NOMO-1 treated with dmso at 0.1 percent for 144 hours (cell line): Measurements from ENCODE around the gene C1QL1.
"Not testable (repeated sequence)": the region's sequence is repeated elsewhere in the genome, so short reads cannot be mapped to it uniquely, and the experiment has no call there.

Experiments
- DNase-seq: peaks from one replicate; lab custom pipeline; 2025; ENCODE audit not compliant: unreplicated experiment; lab: John Stamatoyannopoulos, UW

Gene C1QL1

DNA sequence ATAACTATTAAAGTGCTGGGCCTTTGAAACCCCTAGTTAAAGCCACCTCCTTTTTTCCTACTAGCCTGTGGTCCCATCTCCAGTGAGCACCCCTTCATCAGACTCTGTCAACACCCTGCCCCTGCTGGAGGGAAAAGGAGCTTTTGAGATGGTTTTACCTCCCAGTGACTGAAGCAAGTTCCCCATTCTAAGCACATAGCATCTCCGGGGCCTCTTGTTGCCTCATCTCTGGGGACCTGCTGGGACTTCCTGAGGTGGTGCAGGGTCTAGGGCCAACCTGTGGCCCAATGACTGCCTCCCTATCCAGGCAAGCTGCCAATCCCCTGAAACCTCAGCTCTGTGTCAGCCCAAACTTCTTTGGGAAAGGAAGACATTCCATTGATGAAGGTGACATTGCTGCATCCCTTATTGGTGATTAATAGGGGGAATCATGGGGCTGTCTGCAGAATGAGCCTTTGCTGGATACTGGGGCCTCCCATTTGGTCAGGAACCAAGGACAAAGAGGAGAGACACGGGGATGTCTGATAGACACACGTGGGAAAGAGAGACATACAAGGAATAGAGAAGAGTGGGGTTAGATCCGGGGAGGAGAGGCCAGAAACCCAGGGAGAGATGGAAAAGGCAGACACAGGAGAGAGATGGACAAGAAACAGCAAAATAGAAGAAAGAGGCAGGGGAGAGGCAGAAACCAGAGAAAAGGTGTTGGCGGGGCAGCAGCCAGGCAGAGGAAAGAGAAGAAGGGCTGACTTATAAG is 2.4 kb downstream of the C1QL1 start:
- peak; percentile 21 for DNase-seq

DNA sequence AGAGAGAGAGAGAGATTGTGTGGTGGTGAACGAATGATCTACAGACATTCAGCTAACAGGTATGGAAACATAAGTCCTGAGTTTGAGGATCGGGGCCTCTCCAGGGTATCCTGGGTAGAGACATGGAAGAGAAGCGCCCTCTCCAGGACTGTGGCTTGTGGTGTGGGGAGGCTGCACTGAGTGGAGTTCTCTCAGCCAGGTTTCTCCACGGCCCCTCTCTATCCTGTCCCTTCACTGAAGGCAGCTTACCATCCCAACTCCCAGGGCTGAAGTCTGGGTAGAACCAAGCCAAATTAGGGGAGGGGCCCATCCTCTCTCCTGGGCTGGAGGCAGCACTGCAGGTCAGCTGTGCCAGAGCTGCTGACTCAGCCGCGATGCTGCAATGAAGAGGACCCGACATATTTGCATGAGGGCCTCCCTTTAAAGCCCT is 6.2 kb downstream of the C1QL1 start:
- no peak for DNase-seq

GRCh38 chr17:44960691-44961090 is 7.4 kb downstream of the C1QL1 start:
- DNase-seq: no peak

DNA sequence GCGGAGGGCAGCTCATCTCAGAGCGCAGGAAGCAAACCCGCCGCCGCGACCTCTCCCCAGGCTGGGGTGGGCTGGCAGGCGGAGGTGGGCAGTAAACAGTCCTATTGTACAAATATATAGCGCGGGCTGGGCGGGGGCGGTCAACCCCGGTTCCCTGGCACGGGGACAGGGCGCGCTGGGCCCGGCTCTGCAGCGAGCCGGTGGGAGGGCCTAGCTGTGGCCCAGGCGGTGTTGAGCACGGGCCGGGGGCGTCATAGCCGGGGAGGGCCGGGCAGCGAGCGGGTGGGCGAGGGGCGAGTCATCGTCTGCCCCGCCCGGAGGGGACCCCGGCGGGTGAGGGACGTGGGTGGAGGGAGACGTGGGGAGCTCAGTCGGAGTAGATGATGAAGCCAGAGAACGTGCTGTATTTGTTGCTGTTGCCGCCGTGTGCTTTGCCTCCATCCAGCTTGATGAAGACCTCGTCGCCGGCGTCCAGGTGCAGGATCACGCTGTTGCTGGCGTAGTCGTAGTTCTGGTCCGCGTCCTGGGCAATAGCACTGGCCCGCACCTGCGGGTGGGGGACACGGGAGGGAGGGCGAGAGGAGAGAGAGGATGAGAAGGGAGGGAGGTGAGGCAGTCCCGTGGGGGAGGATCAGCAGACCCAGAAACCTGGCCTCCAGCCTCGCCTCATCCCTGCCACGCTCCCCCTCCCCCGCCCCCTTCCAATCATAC is 8.1 kb downstream of the C1QL1 start:
- DNase-seq: no peak

DNA sequence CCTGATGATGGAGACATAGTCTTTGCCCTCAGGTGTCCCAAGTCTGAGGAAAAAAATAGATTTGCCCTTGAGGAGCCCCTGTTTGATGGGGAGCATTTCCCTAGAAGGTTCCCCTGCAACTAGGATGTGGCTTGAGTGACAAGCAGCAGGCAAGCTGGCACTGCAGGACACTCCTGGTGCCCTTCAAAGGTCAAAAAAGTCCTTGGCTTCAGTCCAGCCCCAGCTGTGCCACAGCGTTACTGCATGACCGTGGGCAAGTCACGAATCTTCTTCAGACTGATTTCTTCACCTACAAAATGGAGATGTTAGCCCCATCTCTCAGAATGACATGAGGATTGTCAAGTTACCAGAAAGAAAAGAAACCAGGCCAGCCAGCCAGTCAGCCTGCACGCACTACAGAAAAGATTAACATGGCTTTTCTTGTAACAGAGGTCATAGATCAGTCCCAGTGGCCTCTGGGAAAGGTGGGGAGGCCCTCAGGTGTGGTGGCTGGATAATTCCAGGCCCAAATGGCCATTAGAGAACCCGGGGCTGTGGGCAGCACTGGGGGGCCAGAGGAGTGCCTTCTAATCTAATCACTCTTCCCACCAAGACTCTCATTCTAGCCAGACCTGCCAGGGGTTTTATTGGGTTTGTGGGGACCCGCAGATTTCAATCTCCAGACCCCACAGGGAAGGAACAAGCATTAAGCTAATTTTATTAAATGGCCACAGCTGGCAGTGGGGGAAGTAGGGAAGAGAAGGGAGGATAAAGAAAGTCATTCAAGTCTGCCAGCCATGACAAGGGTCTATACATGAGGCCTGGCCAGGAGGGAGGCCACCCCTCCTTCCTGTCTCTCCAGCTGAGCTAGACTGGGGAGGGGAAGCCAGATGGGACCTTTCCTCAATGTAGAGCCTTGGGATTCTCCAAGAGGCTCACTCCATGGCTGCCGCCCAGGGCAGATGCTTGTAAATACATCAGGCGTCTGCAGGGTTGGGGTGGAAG is 10.8 kb downstream of the C1QL1 start:
- DNase-seq: no peak

GRCh38 chr17:44955674-44956425 is 12.3 kb downstream of the C1QL1 start:
- no peak for DNase-seq

DNA sequence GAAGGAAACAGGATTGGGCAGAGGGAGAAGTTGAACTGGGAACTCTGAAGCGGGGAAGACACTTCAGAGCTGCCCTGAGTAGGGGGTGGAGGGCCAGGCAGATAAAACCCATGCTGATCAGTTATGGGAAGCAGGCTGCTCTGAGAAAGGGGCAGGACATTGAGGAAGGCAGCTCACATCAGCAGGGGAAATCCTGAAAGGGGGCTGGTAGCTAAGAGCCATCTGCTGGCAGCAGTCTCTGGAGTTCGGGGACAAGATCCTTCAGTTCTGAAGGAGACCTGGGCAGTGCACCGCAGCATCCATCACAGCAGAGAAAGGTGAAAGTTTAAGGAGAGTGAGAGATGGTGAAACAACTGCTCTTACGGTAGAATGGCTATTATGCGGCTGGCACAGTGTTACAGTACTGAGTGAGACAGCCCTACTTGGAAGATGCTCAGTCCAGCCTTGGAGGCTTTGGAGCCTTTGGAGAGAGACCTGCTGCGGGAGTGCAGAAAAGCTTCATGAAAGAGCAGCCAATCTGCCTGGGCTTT is 15.1 kb downstream of the C1QL1 start:
- DNase-seq: no peak

DNA sequence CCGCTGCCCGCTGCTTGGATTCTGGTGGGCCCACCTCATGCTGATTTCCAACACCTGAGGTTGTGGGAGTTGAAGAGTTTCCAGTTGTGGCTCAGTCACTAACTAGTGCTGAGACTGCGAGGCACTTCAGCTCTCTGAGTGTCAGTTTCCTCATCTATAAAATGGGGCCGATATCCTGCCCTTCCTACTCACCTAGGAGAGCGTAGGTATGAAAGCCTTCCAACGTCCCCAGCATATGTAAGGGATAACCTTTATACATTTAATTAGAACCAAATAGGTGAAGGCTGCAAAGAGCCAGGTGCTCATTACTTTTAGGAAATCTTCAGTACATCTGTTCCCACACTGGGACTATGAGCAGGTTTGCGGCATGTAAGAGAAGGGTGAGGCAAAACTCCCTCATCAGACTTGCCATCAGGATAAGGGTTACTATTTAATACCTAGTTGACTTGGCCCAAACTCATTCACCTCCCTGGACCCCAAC is 19.7 kb downstream of the C1QL1 start:
- no peak for DNase-seq

- DNase-seq: peak; percentile 96
Measured at GRCh38 chr17:44947461-44948314, 20.4 kb downstream of the C1QL1 start, which contains the start of gene KIF18B. TSS of gene KIF18B (minus strand) at chr17:44947773. CDS start at chr17:44936344, 11,429 bp downstream.

- not testable (repeated sequence) for DNase-seq
Measured at GRCh38 chr17:44945652-44946051, 22.5 kb downstream of the C1QL1 start.

DNA sequence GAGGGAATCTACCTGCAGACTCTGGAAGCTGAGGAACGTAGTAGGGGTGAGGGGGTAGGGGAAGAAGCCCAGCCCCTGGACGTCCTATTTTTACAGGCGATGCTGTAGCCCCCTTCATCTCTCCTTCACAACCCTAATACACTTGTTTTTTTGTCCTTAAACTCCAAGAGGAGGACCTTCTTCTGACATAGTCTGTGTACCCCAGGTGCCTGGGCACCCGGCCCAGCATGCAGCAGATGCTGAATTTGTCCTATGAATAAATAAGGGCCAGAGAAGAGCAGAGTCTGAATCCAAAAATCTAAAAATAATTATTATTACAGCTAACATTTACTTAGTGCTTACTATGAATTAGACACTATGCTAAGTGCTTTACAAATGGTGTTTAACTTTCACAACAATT is 25.6 kb downstream of the C1QL1 start:
- DNase-seq: no peak

- DNase-seq: no peak
Measured at GRCh38 chr17:44941712-44942331, 26.3 kb downstream of the C1QL1 start.

DNA sequence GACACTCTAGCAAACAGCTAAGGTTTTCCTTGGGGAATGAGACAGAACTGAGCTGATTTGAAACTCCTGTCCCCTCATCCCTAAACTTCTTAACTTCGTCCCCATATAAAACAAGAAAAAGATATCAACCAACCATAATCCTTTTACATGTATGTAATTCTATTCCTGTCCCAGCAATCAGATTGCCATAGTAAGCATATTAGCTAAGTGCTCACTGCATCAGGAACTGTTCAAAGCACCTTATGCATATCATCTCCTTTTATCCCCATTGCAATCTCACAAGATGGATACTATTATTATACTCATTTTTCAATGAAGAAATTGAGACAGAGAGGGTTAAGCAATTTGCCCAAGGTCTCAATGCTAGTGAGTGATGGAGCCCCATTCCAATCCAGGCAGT is 27.3 kb downstream of the C1QL1 start:
- no peak for DNase-seq

DNA sequence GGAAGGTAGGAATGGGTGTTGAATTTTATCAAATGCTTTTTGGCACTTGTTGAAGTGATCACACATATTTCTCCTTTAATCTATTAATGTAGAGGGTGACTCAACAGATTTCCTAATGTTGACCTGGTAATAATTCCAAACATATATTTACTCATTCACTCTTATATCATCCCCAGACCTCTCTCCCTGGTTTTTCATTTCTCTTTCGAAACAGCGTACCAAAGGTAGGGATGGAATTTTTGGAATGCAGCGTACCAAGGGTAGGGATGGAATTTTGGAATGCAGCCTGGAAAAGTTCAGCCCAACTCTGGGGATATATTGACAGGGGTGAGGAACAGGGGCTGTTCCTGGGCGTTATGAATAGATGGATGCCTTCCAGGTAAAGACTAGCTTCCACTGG is 27.8 kb downstream of the C1QL1 start:
- no peak for DNase-seq

DNA sequence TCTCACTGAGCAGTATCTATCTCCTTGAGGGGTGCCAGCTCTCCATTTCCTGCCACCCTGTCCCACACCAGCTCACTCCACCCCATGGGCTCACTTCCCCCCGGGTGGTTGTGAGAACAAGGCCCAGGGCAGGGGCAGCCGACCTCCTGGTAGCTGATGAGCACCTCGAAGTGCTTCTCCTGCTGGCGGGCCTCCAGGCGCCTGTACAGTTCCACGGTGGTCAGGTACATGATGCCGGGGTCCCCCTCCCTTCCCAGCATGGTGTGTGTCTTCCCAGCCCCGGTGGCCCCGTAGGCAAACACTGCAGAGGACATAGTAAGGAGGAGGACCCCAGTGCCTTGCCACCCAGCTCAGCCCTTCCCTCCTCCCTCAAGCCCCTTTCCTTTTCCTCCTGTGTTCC is 33.0 kb downstream of the C1QL1 start:
- no peak for DNase-seq

GRCh38 chr17:44934745-44935105 is 33.4 kb downstream of the C1QL1 start:
- DNase-seq: no peak

DNA sequence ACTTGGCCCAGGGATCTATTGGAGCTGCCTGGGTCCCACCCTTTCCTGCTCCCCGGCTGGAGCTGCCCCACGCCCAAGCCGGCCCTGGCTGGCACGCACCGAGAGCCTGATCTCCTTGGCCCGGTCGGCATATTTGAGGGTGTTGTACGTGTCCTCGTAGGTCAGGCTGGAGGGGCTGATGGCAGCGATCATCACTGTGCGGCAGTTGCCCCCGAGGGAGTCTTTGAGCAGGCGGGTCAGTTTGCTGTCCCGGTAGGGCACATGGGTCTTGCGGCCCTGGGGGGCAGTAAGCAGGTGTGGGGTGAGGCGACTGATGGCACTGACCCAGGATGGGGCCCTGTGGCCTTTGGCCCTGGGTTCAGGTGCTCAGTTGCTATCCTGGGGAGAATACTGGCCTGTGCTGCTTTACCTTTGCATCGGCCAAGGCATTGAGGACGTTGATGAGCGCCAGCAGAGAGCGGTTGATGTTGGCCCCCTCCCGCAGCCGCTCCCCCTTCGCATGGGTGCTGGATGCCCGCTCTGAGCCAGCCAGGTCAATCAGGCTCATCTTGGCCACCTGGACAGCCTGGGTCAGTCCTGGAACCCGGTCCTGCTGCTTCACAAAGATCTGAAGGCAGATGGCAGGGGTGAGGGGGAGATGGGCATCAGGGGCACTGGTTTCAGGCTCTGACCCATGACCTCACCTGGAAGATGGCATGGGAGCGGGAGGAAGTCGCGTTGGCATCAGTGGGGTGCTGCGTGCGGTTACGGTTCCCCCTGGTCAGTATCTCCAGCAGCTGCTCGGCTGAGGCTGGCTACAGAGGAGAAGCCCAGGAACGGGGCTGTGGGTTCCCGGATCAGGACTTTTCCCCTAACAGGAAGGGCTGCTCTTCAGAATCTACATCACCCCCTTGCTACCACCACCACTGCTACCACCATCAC is 34.0 kb downstream of the C1QL1 start:
- DNase-seq: no peak

DNA sequence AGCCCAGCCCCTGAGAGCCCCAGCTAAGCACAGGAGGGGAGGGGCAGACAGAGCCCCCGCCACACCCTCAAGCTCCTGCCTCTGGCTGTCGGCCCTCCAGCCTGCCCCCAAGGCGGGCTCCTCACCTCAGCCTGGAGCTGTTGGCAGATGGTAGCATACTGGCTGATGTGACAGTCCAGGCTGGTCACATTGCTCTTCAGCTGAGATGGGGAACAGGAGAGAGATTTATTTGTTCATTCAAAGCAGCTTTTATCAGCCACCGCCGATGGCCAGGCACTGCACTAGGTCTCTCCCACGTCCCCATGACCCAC is 35.4 kb downstream of the C1QL1 start:
- DNase-seq: no peak
